Measurements from ENCODE around the gene HADH. TPM values are rescaled to one million over a fixed set of nuclear protein-coding genes. Genes with fewer than 3 reads are reported as not detected.

The HADH gene
- total RNA-seq, 1 experiment from 2014 or later, result 69.5 TPM

DNA sequence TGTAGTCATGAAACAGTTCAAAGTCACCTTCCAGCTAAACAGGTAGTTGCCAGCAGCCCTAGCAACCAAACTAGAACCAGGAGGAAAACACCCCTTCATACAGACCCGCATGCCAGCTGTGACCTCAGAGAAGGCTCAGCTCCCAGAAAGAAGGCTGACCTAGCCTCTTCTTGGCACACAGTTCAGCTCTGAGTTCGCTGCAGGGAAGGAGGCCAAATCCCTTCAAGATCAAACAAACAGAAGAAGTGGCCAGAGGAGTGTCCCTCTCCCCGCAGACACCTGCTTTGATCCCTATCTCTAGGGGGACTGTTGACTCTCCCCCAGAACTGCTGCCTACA lies 56.0 kb downstream of the HADH start:
- Histone ChIP-seq H3K4me1 (ENCODE audit: insufficient read depth, low read length, poor library complexity, severe bottlenecking) (no peaks in the 10 kb centered on the region), H3K36me3 (ENCODE audit: insufficient read depth, low read length, poor library complexity, severe bottlenecking) (no peaks in the 10 kb centered on the region), H3K4me3 (ENCODE audit: low read depth, low read length, poor library complexity, severe bottlenecking) (no peak overlapping the region), H3K27ac (ENCODE audit: low read depth, low read length, poor library complexity, severe bottlenecking) (no peak overlapping the region), H3K9me3 (ENCODE audit: low read depth, low read length, poor library complexity, severe bottlenecking) (no peaks in the 10 kb centered on the region), H3K27me3 (replicated peaks; ENCODE audit: insufficient read depth, low read depth, low read length, poor library complexity) (no peaks in the 10 kb centered on the region)
- no TSS peak for BruUV-seq (replicated peaks)
- TF ChIP-seq, protein P1, sequence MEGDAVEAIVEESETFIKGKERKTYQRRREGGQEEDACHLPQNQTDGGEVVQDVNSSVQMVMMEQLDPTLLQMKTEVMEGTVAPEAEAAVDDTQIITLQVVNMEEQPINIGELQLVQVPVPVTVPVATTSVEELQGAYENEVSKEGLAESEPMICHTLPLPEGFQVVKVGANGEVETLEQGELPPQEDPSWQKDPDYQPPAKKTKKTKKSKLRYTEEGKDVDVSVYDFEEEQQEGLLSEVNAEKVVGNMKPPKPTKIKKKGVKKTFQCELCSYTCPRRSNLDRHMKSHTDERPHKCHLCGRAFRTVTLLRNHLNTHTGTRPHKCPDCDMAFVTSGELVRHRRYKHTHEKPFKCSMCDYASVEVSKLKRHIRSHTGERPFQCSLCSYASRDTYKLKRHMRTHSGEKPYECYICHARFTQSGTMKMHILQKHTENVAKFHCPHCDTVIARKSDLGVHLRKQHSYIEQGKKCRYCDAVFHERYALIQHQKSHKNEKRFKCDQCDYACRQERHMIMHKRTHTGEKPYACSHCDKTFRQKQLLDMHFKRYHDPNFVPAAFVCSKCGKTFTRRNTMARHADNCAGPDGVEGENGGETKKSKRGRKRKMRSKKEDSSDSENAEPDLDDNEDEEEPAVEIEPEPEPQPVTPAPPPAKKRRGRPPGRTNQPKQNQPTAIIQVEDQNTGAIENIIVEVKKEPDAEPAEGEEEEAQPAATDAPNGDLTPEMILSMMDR (conservative IDR thresholded peaks at IDR 0.05; ENCODE audit: low read depth, low read length), result no peak
- no peak for TF ChIP-seq EZH2 (IDR thresholded peaks at IDR 0.05; ENCODE audit: borderline replicate concordance, low read depth, low read length, poor library complexity, severe bottlenecking)
- CTCF ChIA-PET, result no interaction called here
- DNase-seq (ENCODE audit: low spot score), result no peak
- intact Hi-C loops (cut with micrococcal nuclease; ENCODE audit: unreplicated experiment), result no loop called here
- POLR2A ChIA-PET (ENCODE audit: low non-redundant PET), result no interaction called here

DNA sequence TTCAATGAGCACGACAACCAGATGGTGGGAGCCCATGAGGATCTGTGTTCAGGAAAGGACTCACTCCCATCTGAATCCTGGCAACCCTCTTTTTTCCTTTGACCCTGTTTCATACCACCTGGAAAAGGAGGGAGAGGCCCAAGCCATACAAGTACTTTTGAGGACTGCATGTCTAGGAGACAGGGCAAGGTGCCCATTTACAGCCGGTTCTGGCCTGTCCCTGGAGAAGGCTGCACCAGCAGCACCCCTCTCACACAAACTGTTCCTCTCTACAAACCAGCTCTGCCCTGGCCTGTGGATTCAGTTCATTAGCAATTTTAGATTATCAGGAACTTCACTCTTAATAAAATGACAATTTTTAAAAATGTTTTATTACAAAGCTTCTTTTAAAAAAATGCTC lies 57.5 kb downstream of the HADH start:
- Histone ChIP-seq H3K27ac (ENCODE audit: low read depth, low read length, poor library complexity, severe bottlenecking) (no peak overlapping the region), H3K36me3 (ENCODE audit: insufficient read depth, low read length, poor library complexity, severe bottlenecking) (no peaks in the 10 kb centered on the region), H3K4me1 (ENCODE audit: insufficient read depth, low read length, poor library complexity, severe bottlenecking) (no peaks in the 10 kb centered on the region), H3K27me3 (replicated peaks; ENCODE audit: insufficient read depth, low read depth, low read length, poor library complexity) (no peaks in the 10 kb centered on the region), H3K9me3 (ENCODE audit: low read depth, low read length, poor library complexity, severe bottlenecking) (no peaks in the 10 kb centered on the region), H3K4me3 (ENCODE audit: low read depth, low read length, poor library complexity, severe bottlenecking) (no peak overlapping the region)
- CTCF ChIA-PET, result no interaction called here
- no TSS peak for BruUV-seq (replicated peaks)
- DNase-seq (ENCODE audit: low spot score), result no peak
- TF ChIP-seq, protein P1 (conservative IDR thresholded peaks at IDR 0.05; ENCODE audit: low read depth, low read length), result no peak
- no peak for TF ChIP-seq EZH2 (IDR thresholded peaks at IDR 0.05; ENCODE audit: borderline replicate concordance, low read depth, low read length, poor library complexity, severe bottlenecking)
- POLR2A ChIA-PET (ENCODE audit: low non-redundant PET), result no interaction called here
- intact Hi-C loops (cut with micrococcal nuclease; ENCODE audit: unreplicated experiment), result no loop called here

DNA sequence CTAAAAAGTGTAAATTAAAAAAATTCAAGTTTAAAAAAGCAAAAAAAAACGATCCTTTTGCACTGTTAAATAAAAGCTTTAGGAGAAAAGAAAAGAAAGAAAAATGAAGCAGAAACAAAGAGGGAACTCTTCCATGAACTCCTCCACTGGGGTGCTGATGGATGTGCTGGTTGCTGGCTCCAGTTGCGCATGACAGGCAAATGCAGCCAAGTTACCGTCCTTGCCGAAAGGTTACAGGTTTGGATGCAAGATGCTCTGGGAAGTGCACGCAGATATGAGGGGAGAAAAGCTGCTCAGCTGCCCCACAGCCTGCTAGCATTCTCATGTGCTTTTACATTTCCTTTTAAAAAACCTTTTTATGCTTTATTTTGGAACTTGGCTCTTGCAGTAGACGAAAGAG lies 58.5 kb downstream of the HADH start:
- ChIA-PET POLR2A (ENCODE audit: low non-redundant PET) (no interaction called here), CTCF (no interaction called here)
- DNase-seq (ENCODE audit: low spot score), result no peak
- BruUV-seq (replicated peaks), result no TSS peak
- intact Hi-C loops (cut with micrococcal nuclease; ENCODE audit: unreplicated experiment), result no loop called here
- Histone ChIP-seq H3K4me3 (ENCODE audit: low read depth, low read length, poor library complexity, severe bottlenecking) (no peak overlapping the region), H3K27me3 (replicated peaks; ENCODE audit: insufficient read depth, low read depth, low read length, poor library complexity) (no peaks in the 10 kb centered on the region), H3K27ac (ENCODE audit: low read depth, low read length, poor library complexity, severe bottlenecking) (no peak overlapping the region), H3K36me3 (ENCODE audit: insufficient read depth, low read length, poor library complexity, severe bottlenecking) (no peaks in the 10 kb centered on the region), H3K9me3 (ENCODE audit: low read depth, low read length, poor library complexity, severe bottlenecking) (no peaks in the 10 kb centered on the region), H3K4me1 (ENCODE audit: insufficient read depth, low read length, poor library complexity, severe bottlenecking) (no peaks in the 10 kb centered on the region)
- TF ChIP-seq EZH2 (IDR thresholded peaks at IDR 0.05; ENCODE audit: borderline replicate concordance, low read depth, low read length, poor library complexity, severe bottlenecking), result no peak
- TF ChIP-seq, protein P1 (conservative IDR thresholded peaks at IDR 0.05; ENCODE audit: low read depth, low read length), result no peak
